RWPE2 (cell line): ENCODE results near the gene CTAG1B.
"Not testable (repeated sequence)": the region's sequence is repeated elsewhere in the genome, so short reads cannot be mapped to it uniquely, and the experiment has no call there.

Source experiments
- ATAC-seq: fragments of 200-7000 bp; cut with Tn5 transposase; 3 replicates; pipeline ENCODE4 v1.9.1; 2021; ENCODE audit warnings: low read depth
- DNase-seq: peaks from one replicate; pipeline ENCODE4 v3.0.0-alpha.2; 2020; ENCODE audit warnings: low spot score
- H3K27ac ChIP-seq: fragments of 450-650 bp; 2 replicates; pipeline ENCODE4 v1.5.1; 2017; ENCODE audit warnings: mild to moderate bottlenecking; ENCODE audit not compliant: poor library complexity, severe bottlenecking
- H3K27me3 ChIP-seq: fragments of 250-450 bp; sonication (Bioruptor Pico); 2 replicates; pipeline ENCODE4 v1.5.1; 2021; ENCODE audit warnings: mild to moderate bottlenecking, moderate library complexity; ENCODE audit not compliant: insufficient read depth, poor library complexity, severe bottlenecking
- H3K36me3 ChIP-seq: fragments of 250-450 bp; sonication (Bioruptor Pico); 2 replicates; pipeline ENCODE4 v1.5.1; 2020; ENCODE audit warnings: low read depth, mild to moderate bottlenecking, moderate library complexity
- H3K4me1 ChIP-seq: fragments of 250-450 bp; sonication (Bioruptor Pico); 2 replicates; pipeline ENCODE4 v1.5.1; 2021; ENCODE audit warnings: mild to moderate bottlenecking, moderate library complexity; ENCODE audit not compliant: insufficient read depth, poor library complexity, severe bottlenecking
- H3K4me3 ChIP-seq: fragments of 250-450 bp; sonication (Bioruptor Pico); 2 replicates; pipeline ENCODE4 v1.5.1; 2021; ENCODE audit warnings: mild to moderate bottlenecking, moderate library complexity; ENCODE audit not compliant: severe bottlenecking
- H3K9me3 ChIP-seq: fragments of 250-450 bp; sonication (Bioruptor Pico); 2 replicates; pipeline ENCODE4 v1.5.1; 2021; ENCODE audit warnings: mild to moderate bottlenecking, moderate library complexity; ENCODE audit not compliant: severe bottlenecking
- CTCF ChIP-seq: fragments of 450-650 bp; IDR thresholded peaks from one replicate; pipeline ENCODE4 v1.5.1; 2017; ENCODE audit warnings: mild to moderate bottlenecking, moderate library complexity; ENCODE audit not compliant: poor library complexity, severe bottlenecking

The CTAG1B gene

GRCh38 chrX:154649503-154650220 is 30.6 kb upstream of the CTAG1B start:
- DNase-seq (no peak), ATAC-seq (no peak)
- no peak for TF ChIP-seq CTCF
- Histone ChIP-seq H3K9me3 (no peaks in the 10 kb centered on the region), H3K27me3 (no peaks in the 10 kb centered on the region), H3K4me1 (no peaks in the 10 kb centered on the region), H3K4me3 (no peak overlapping the region), H3K27ac (no peak overlapping the region), H3K36me3 (no peaks in the 10 kb centered on the region)

- H3K27me3 ChIP-seq, result no peaks in the 10 kb centered on the region
- TF ChIP-seq CTCF, result no peak
- no peaks in the 10 kb centered on the region for H3K36me3 ChIP-seq
- no peak overlapping the region for H3K4me3 ChIP-seq
- H3K9me3 ChIP-seq, result no peaks in the 10 kb centered on the region
- ATAC-seq, result no peak
- no peak for DNase-seq
- H3K27ac ChIP-seq, result no peak overlapping the region
- no peaks in the 10 kb centered on the region for H3K4me1 ChIP-seq
Observed at GRCh38 chrX:154648931-154649330, 29.8 kb upstream of the CTAG1B start.

- H3K9me3 ChIP-seq, H3K4me3 ChIP-seq, H3K27ac ChIP-seq, H3K4me1 ChIP-seq, ATAC-seq, H3K36me3 ChIP-seq, H3K27me3 ChIP-seq, DNase-seq: not testable (repeated sequence)
Observed at GRCh38 chrX:154645745-154646378, 26.8 kb upstream of the CTAG1B start.

GRCh38 chrX:154643708-154644107 is 24.6 kb upstream of the CTAG1B start:
- not testable (repeated sequence) for DNase-seq, H3K27ac ChIP-seq, H3K27me3 ChIP-seq, H3K4me1 ChIP-seq, H3K4me3 ChIP-seq, H3K36me3 ChIP-seq, H3K9me3 ChIP-seq
- ATAC-seq, result peak; percentile 55; the same call in 2 of the 3 replicates

- H3K36me3 ChIP-seq, H3K4me3 ChIP-seq, H3K27me3 ChIP-seq, DNase-seq, ATAC-seq, H3K27ac ChIP-seq, H3K9me3 ChIP-seq, H3K4me1 ChIP-seq: not testable (repeated sequence)
Observed at GRCh38 chrX:154641740-154642139, 22.7 kb upstream of the CTAG1B start.

GRCh38 chrX:154633661-154634060 is 14.6 kb upstream of the CTAG1B start:
- not testable (repeated sequence) for H3K9me3 ChIP-seq, ATAC-seq

GRCh38 chrX:154630949-154631348 is 11.9 kb upstream of the CTAG1B start:
- not testable (repeated sequence) for H3K36me3 ChIP-seq, H3K4me3 ChIP-seq, ATAC-seq, H3K27me3 ChIP-seq, H3K4me1 ChIP-seq, H3K27ac ChIP-seq, H3K9me3 ChIP-seq, DNase-seq

More at GRCh38 chrX:154633661-154634060, 14.6 kb upstream of the CTAG1B start:
- H3K36me3 ChIP-seq, DNase-seq, H3K4me1 ChIP-seq, H3K4me3 ChIP-seq, H3K27me3 ChIP-seq, H3K27ac ChIP-seq: not testable (repeated sequence)

GRCh38 chrX:154628960-154629359 is 9.9 kb upstream of the CTAG1B start:
- not testable (repeated sequence) for H3K9me3 ChIP-seq, H3K4me1 ChIP-seq, H3K4me3 ChIP-seq, H3K27ac ChIP-seq, H3K36me3 ChIP-seq, DNase-seq, H3K27me3 ChIP-seq
- 0 out of 3 replicates have a peak, but pooled peaks have one; percentile 44 for ATAC-seq

- H3K36me3 ChIP-seq, DNase-seq, H3K4me3 ChIP-seq, H3K27ac ChIP-seq, H3K9me3 ChIP-seq, H3K4me1 ChIP-seq, H3K27me3 ChIP-seq: not testable (repeated sequence)
- ATAC-seq, result peak; percentile 83
Observed at GRCh38 chrX:154620767-154621414, 1.8 kb upstream of the CTAG1B start.
